PC-3 (cell line): ENCODE results near the gene TMEM132D. TPM values are rescaled to one million over a fixed set of nuclear protein-coding genes. Genes with fewer than 3 reads are reported as not detected.

ENCODE experiments used
- ATAC-seq: fragments of 200-7000 bp; cut with Tn5 transposase; 2 replicates; pipeline ENCODE4 v1.9.1; 2020; ENCODE audit warnings: mild to moderate bottlenecking, moderate library complexity
- BruUV-seq: library from RNA; stranded (reverse); fragments of 400-500 nt; replicated peaks from 2 replicates; lab custom pipeline; 2021; lab: Mats Ljungman, UMichigan
- CTCF ChIA-PET: fragments of 300-600 bp; sonication (Branson Sonifier 250); formaldehyde crosslinking; loops from one replicate; lab custom pipeline; 2022; ENCODE audit warnings: antibody characterized with exemption; lab: Charles Lee
- POLR2A ChIA-PET: fragments of 300-600 bp; sonication (Branson Sonifier 250); formaldehyde crosslinking; loops from one replicate; lab custom pipeline; 2022; ENCODE audit warnings: antibody characterized with exemption; ENCODE audit not compliant: unreplicated experiment; lab: Charles Lee
- DNase-seq: peaks from one replicate; pipeline ENCODE4 v3.0.0-alpha.2; 2015
- H2AFZ ChIP-seq: fragments of 300-600 bp; sonication (generic); 2 replicates; pipeline ENCODE4 v1.6.0; 2016; ENCODE audit warnings: antibody characterized with exemption, low read length
- H3F3A ChIP-seq: fragments of 300-600 bp; sonication (generic); one replicate; pipeline ENCODE4 v1.6.0; 2017; ENCODE audit warnings: antibody characterized with exemption, low read length, control low read depth, mild to moderate bottlenecking; ENCODE audit not compliant: unreplicated experiment
- H3K27ac ChIP-seq: fragments of 300-600 bp; sonication (generic); 2 replicates; pipeline ENCODE4 v1.5.1; 2016; ENCODE audit warnings: mild to moderate bottlenecking, low read length
- H3K27me3 ChIP-seq: fragments of 300-600 bp; sonication (generic); 2 replicates; pipeline ENCODE4 v1.6.1; 2016; ENCODE audit warnings: low read length, mixed read lengths
- H3K36me3 ChIP-seq: fragments of 300-600 bp; sonication (generic); 2 replicates; pipeline ENCODE4 v1.6.1; 2016; ENCODE audit warnings: low read depth, mixed run types, low read length, mixed read lengths
- H3K4me1 ChIP-seq: fragments of 300-600 bp; sonication (generic); 2 replicates; pipeline ENCODE4 v1.5.1; 2016; ENCODE audit warnings: low read length; ENCODE audit not compliant: insufficient read depth
- H3K4me2 ChIP-seq: fragments of 300-600 bp; sonication (generic); 2 replicates; pipeline ENCODE4 v1.6.0; 2016; ENCODE audit warnings: low read length
- H3K4me3 ChIP-seq: fragments of 300-600 bp; sonication (generic); 2 replicates; pipeline ENCODE4 v1.5.1; 2016; ENCODE audit warnings: mild to moderate bottlenecking, low read length, mixed read lengths
- H3K79me2 ChIP-seq: fragments of 300-600 bp; sonication (generic); 2 replicates; pipeline ENCODE4 v1.6.1; 2017; ENCODE audit warnings: low read length, mixed read lengths
- H3K9ac ChIP-seq: fragments of 300-600 bp; sonication (generic); 2 replicates; pipeline ENCODE4 v1.6.0; 2016; ENCODE audit warnings: mild to moderate bottlenecking, low read length
- H3K9me2 ChIP-seq: fragments of 300-600 bp; sonication (generic); replicated peaks from 2 replicates; pipeline ENCODE4 v1.6.1; 2016; ENCODE audit warnings: mixed run types, low read length, mixed read lengths
- H3K9me3 ChIP-seq: fragments of 300-600 bp; sonication (generic); 2 replicates; pipeline ENCODE4 v1.6.1; 2016; ENCODE audit warnings: low read length, mixed read lengths
- H4K20me1 ChIP-seq: fragments of 300-600 bp; sonication (generic); 2 replicates; pipeline ENCODE4 v1.6.1; 2016; ENCODE audit warnings: low read length, mixed read lengths
- CTCF ChIP-seq: fragments of 300-600 bp; sonication (generic); conservative IDR thresholded peaks from 2 replicates; pipeline ENCODE4 v1.5.1; 2017; ENCODE audit warnings: antibody characterized with exemption, low read depth, mild to moderate bottlenecking, low read length
- EZH2 ChIP-seq: fragments of 300-600 bp; sonication (generic); IDR thresholded peaks from one replicate; pipeline ENCODE4 v1.6.1; 2017; ENCODE audit warnings: antibody characterized with exemption, mild to moderate bottlenecking, low read length; ENCODE audit not compliant: unreplicated experiment
- EZH2phosphoT487 ChIP-seq: fragments of 300-600 bp; sonication (generic); IDR thresholded peaks from 2 replicates; pipeline ENCODE4 v1.6.1; 2018; ENCODE audit warnings: mild to moderate bottlenecking, antibody characterized with exemption, low read length, borderline replicate concordance
- intact Hi-C: fragments of 100-400 bp; cut with micrococcal nuclease; formaldehyde crosslinking; loops from 2 replicates; pipeline ENCODE4 v1.9.0; 2023
- total RNA-seq: library from RNA; depleted of rRNA; stranded (reverse); fragments of >200 nt; gene quantifications from 2 replicates; pipeline ENCODE4 v1.2.3, GENCODE V29; 2014

Gene TMEM132D
- total RNA-seq, 1 experiment from 2014 or later: not detected

DNA sequence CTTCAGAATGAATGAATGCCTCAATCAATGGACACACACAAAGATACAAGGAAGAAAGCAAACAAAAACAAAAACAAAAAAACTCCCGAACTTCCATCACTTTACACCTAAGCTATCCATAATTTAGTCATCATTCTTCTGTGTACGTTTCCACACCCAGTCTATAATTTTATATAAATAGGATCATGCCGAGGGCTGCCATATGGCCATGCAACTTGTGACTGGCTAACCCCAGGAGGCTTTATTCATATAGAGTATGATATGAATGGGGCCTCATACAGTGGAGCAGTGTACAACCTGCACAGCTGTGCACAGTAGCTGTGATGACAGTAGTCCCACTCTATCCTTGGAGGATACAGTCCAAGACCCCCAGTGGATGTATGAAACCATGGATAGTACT is 365.7 kb downstream of the TMEM132D start:
- POLR2A ChIA-PET: no interaction called here
- no peak for DNase-seq
- no peak for ATAC-seq

GRCh38 chr12:129534966-129535750 is 368.7 kb downstream of the TMEM132D start:
- TF ChIP-seq CTCF: no peak
- no peak for TF ChIP-seq EZH2phosphoT487
- no peak for TF ChIP-seq EZH2
- Histone ChIP-seq H3K27me3 (0 out of 2 replicates have a peak, but pooled peaks cover 4% of the 10 kb centered on the region), H3K4me3 (no peak overlapping the region), H3K4me2 (no peak overlapping the region), H3K9me3 (peaks cover 4% of the 10 kb centered on the region; the same call in 1 of the 2 replicates), H3K9ac (no peak overlapping the region), H3K4me1 (no peaks in the 10 kb centered on the region; the same call in 1 of the 2 replicates), H3K27ac (no peak overlapping the region), H2AFZ (no peak overlapping the region), H3K79me2 (no peaks in the 10 kb centered on the region), H3F3A (no peaks in the 10 kb centered on the region), H4K20me1 (no peaks in the 10 kb centered on the region), H3K36me3 (no peaks in the 10 kb centered on the region), H3K9me2 (no peaks in the 10 kb centered on the region)
- ChIA-PET CTCF (no interaction called here), POLR2A (no interaction called here)
- BruUV-seq: no TSS peak
- intact Hi-C loops: no loop called here
- ATAC-seq (no peak), DNase-seq (no peak)

More for the DNA sequence above, 365.7 kb downstream of the TMEM132D start:
- H3K9me3 ChIP-seq: peaks cover 4% of the 10 kb centered on the region; the same call in 1 of the 2 replicates
- no peak overlapping the region for H3K27ac ChIP-seq
- no peak overlapping the region for H3K9ac ChIP-seq
- H3K4me1 ChIP-seq: no peaks in the 10 kb centered on the region; the same call in 1 of the 2 replicates
- H3K9me2 ChIP-seq: no peaks in the 10 kb centered on the region
- intact Hi-C loops: no loop called here
- BruUV-seq: no TSS peak
- CTCF ChIA-PET: no interaction called here
- no peaks in the 10 kb centered on the region for H3K27me3 ChIP-seq
- no peaks in the 10 kb centered on the region for H4K20me1 ChIP-seq
- no peak overlapping the region for H3K4me3 ChIP-seq
- TF ChIP-seq EZH2phosphoT487 (no peak), EZH2 (no peak), CTCF (no peak)
- H3K79me2 ChIP-seq: no peaks in the 10 kb centered on the region
- no peaks in the 10 kb centered on the region for H3F3A ChIP-seq
- no peak overlapping the region for H3K4me2 ChIP-seq
- H3K36me3 ChIP-seq: no peaks in the 10 kb centered on the region
- no peak overlapping the region for H2AFZ ChIP-seq
